Natural killer cell (primary cell): ENCODE results near the gene CFAP251. TPM values are rescaled to one million over a fixed set of nuclear protein-coding genes. Genes with fewer than 3 reads are reported as not detected.

Experiments used
- ATAC-seq, 3 donors: fragments of 150-1000 bp in 2 of 3; fragments of 200-7000 bp in 1 of 3; cut with Tn5 transposase; 1 replicate in 1 of 3; 2 replicates in 2 of 3; pipeline ENCODE4 v1.10.0; 2021; ENCODE audit warnings: mild to moderate bottlenecking in 2 of 3, moderate library complexity in 2 of 3
- DNase-seq, 2 donors: peaks; one replicate each; pipeline versions ENCODE4 v3.0.0 to v3.0.0-alpha.2; 2013 to 2021; ENCODE audit warnings: mixed read lengths in 1 of 2
- H3K27ac ChIP-seq: one replicate; pipeline ENCODE4 v1.5.1; 2013; ENCODE audit warnings: mild to moderate bottlenecking, low read length
- H3K27me3 ChIP-seq: one replicate; pipeline ENCODE4 v1.6.1; 2013; ENCODE audit warnings: low read length; ENCODE audit not compliant: control insufficient read depth, insufficient read depth
- H3K36me3 ChIP-seq: one replicate; pipeline ENCODE4 v1.6.1; 2013; ENCODE audit warnings: low read length; ENCODE audit not compliant: control insufficient read depth, insufficient read depth
- H3K4me1 ChIP-seq: one replicate; pipeline ENCODE4 v1.6.1; 2013; ENCODE audit warnings: low read length; ENCODE audit not compliant: control insufficient read depth, insufficient read depth
- H3K4me3 ChIP-seq: one replicate; pipeline ENCODE4 v1.5.1; 2013; ENCODE audit warnings: low read length
- H3K9me3 ChIP-seq: one replicate; pipeline ENCODE4 v1.6.1; 2013; ENCODE audit warnings: low read length; ENCODE audit not compliant: control insufficient read depth, insufficient read depth
- H3K27ac Mint-ChIP-seq, 2 donors: one replicate each; pipeline ENCODE4 v1.8.0; 2022; ENCODE audit warnings: mild to moderate bottlenecking in 2 of 2, mixed read lengths in 2 of 2, moderate library complexity in 1 of 2
- H3K27me3 Mint-ChIP-seq, 2 donors: one replicate each; pipeline ENCODE4 v1.8.0; 2022; ENCODE audit warnings: low read depth in 2 of 2, mixed read lengths in 2 of 2
- H3K36me3 Mint-ChIP-seq: one replicate; pipeline ENCODE4 v1.8.0; 2022; ENCODE audit warnings: mixed read lengths
- H3K4me1 Mint-ChIP-seq, 2 donors: one replicate each; pipeline ENCODE4 v1.8.0; 2022; ENCODE audit warnings: mixed read lengths in 2 of 2
- H3K4me3 Mint-ChIP-seq: one replicate; pipeline ENCODE4 v1.8.0; 2022; ENCODE audit warnings: mild to moderate bottlenecking, moderate library complexity, mixed read lengths
- H3K9me3 Mint-ChIP-seq, 2 donors: one replicate each; pipeline ENCODE4 v1.8.0; 2022; ENCODE audit warnings: mixed read lengths in 2 of 2
- WGBS: methylation state at CpG from one replicate; pipeline ENCODE4 v1.1.7; 2013; ENCODE audit warnings: missing lambda C conversion rate; ENCODE audit not compliant: insufficient coverage; 5-methylcytosine and 5-hydroxymethylcytosine counted together
- intact Hi-C: fragments of 100-400 bp; cut with micrococcal nuclease; formaldehyde crosslinking; loops from one replicate; pipeline ENCODE4 v1.14.2; 2022
- total RNA-seq, 4 donors: library from RNA; stranded (reverse); fragments of 120-200 nt in 1 of 4; gene quantifications; one replicate each; pipeline versions ENCODE4 v1.2.3 to v1.2.4, GENCODE V29; 2013 to 2022
- TF ChIP-seq, protein P1 (sequence below): fragments of 200-600 bp; IDR thresholded peaks from one replicate; pipeline ENCODE4 v1.8.0; 2022; ENCODE audit warnings: antibody characterized with exemption

Gene CFAP251
- total RNA-seq, 3 donors from 2014 or later (not counting 1 experiment from before 2014, with no cell fraction given) = 0.59 to 0.80 (median 0.59) TPM

DNA sequence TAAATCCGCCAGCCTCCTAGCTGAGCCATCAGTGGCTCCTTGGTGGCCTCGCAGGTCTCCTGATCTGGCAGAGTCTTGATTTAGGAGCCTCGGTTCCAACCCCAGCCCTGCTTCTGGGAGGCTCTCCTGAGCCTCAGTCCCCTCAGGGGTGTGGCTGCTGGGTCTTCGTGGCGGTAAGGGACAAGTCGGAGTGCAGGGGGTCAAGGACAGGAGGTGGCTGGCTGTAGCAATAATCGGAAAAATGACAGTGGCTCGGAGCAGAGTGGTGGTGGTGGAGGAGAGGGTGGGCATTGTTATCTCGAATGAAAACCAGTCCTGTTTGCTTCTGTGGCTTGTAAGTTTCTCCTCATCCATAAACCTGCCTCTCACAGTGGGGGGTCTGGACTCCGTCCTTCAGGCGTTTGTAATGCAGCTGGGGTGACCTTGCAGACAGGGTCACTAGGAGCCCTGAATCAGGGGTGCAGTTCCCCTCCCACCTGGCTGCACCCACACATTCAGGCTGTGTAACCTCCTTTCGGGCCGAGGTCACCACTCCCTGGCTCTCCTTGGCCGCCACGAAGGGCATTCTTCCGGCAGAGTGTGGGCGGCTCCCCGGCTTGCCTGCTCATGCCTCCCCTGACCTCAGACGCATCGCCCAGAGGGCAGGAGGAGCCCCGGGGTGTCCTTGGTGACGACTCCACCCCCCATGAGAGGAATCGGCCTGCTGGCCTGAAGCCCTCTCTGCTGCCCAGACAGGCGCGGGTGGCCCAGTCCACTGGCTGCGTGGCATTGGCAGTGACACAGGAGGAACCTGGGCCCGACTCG is 111.4 kb downstream of the CFAP251 start:
- no peak for DNase-seq
- no peak overlapping the region for H3K27ac ChIP-seq

DNA sequence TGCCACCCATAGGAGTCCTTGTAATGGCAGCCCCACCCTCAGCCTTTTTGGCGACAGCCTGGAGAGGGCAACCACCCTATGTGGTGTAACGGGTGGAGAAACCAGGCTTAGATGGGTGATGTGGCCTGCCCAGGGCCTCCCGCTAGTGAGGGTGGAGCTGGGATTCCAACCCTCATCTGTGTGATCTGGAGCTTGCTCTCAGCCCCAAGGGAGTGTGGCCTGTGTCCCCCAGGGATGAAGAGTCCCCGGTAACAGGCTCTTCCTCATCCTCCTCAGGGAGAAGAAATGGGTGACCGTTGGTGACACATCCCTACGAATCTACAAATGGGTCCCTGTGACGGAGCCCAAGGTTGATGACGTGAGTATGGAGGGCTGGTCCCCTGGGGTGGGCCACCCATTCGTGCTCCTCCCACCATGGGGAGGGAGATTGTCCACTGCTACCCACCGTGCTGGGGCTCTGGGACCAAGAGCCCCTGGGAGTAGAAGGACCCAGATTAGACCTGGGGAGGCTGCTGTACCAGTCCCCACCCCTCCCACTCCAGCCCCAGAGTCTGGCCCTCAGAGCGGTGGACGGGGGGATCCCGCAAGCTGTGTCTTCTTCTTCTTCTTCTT is 112.1 kb downstream of the CFAP251 start:
- TF ChIP-seq, protein P1, sequence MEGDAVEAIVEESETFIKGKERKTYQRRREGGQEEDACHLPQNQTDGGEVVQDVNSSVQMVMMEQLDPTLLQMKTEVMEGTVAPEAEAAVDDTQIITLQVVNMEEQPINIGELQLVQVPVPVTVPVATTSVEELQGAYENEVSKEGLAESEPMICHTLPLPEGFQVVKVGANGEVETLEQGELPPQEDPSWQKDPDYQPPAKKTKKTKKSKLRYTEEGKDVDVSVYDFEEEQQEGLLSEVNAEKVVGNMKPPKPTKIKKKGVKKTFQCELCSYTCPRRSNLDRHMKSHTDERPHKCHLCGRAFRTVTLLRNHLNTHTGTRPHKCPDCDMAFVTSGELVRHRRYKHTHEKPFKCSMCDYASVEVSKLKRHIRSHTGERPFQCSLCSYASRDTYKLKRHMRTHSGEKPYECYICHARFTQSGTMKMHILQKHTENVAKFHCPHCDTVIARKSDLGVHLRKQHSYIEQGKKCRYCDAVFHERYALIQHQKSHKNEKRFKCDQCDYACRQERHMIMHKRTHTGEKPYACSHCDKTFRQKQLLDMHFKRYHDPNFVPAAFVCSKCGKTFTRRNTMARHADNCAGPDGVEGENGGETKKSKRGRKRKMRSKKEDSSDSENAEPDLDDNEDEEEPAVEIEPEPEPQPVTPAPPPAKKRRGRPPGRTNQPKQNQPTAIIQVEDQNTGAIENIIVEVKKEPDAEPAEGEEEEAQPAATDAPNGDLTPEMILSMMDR = no peak
- Mint-ChIP-seq H3K9me3 (no peaks in the 10 kb centered on the region), H3K4me1 (peaks cover 16 to 21% of the 10 kb centered on the region in 2 donors), H3K27me3 (peaks cover 8 to 21% of the 10 kb centered on the region in 2 donors), H3K36me3 (no peaks in the 10 kb centered on the region), H3K27ac (no peak overlapping the region), H3K4me3 (no peak overlapping the region)
- Histone ChIP-seq H3K27me3 (no peaks in the 10 kb centered on the region), H3K36me3 (no peaks in the 10 kb centered on the region), H3K9me3 (no peaks in the 10 kb centered on the region), H3K27ac (no peak overlapping the region), H3K4me1 (peaks cover 26% of the 10 kb centered on the region), H3K4me3 (no peak overlapping the region)
- intact Hi-C loops = no loop called here
- WGBS = 85% methylated on average over 12 of the region's 13 CpGs
- DNase-seq (no peak), ATAC-seq (no peak)

More for the DNA sequence above, 111.4 kb downstream of the CFAP251 start:
- 79% methylated on average over 28 of the region's 28 CpGs for WGBS
- Mint-ChIP-seq H3K9me3 (no peaks in the 10 kb centered on the region), H3K4me3 (peak overlapping the region; percentile 77), H3K27me3 (peaks cover 8 to 21% of the 10 kb centered on the region in 2 donors), H3K36me3 (no peaks in the 10 kb centered on the region), H3K27ac (peak overlapping the region in 1 of 2 donors; percentile 56), H3K4me1 (peaks cover 16 to 21% of the 10 kb centered on the region in 2 donors)
- no peak for ATAC-seq
- intact Hi-C loops = no loop called here
- TF ChIP-seq, protein P1 = no peak
- H3K36me3 ChIP-seq = no peaks in the 10 kb centered on the region
- H3K27me3 ChIP-seq = no peaks in the 10 kb centered on the region
- no peak overlapping the region for H3K4me3 ChIP-seq
- H3K4me1 ChIP-seq = peaks cover 26% of the 10 kb centered on the region
- H3K9me3 ChIP-seq = no peaks in the 10 kb centered on the region

GRCh38 chr12:122031342-122032216 is 113.2 kb downstream of the CFAP251 start:
- ATAC-seq = peak in 2 of 3 donors; percentile 37 to 40
- peaks cover 16 to 21% of the 10 kb centered on the region in 2 donors for H3K4me1 Mint-ChIP-seq
- no peaks in the 10 kb centered on the region for H3K9me3 Mint-ChIP-seq
- Histone ChIP-seq H3K27ac (no peak overlapping the region), H3K36me3 (no peaks in the 10 kb centered on the region), H3K4me3 (no peak overlapping the region), H3K27me3 (no peaks in the 10 kb centered on the region), H3K4me1 (peaks cover 26% of the 10 kb centered on the region), H3K9me3 (no peaks in the 10 kb centered on the region)
- peaks cover 8 to 21% of the 10 kb centered on the region in 2 donors for H3K27me3 Mint-ChIP-seq
- peak in 1 of 2 donors; percentile 62 for DNase-seq
- no peak overlapping the region for H3K4me3 Mint-ChIP-seq
- H3K36me3 Mint-ChIP-seq = no peaks in the 10 kb centered on the region
- TF ChIP-seq, protein P1 = peak; percentile 48
- intact Hi-C loops = no loop called here
- H3K27ac Mint-ChIP-seq = no peak overlapping the region
- WGBS = 78% methylated on average over 21 of the region's 21 CpGs
